K562 treated with DMSO at 1 percent for 48 hours (cell line): ENCODE results near the gene CDH4. TPM values are rescaled to one million over a fixed set of nuclear protein-coding genes. Genes with fewer than 3 reads are reported as not detected.

Experiments used
- total RNA-seq: library from RNA; unstranded; fragments of 300-600 nt; gene quantifications from 2 replicates; pipeline ENCODE4 v1.2.3, GENCODE V29; 2022; ENCODE audit warnings: low replicate concordance; ENCODE audit errors: extremely low read depth

The CDH4 gene
- total RNA-seq = not detected in 2 replicates

DNA sequence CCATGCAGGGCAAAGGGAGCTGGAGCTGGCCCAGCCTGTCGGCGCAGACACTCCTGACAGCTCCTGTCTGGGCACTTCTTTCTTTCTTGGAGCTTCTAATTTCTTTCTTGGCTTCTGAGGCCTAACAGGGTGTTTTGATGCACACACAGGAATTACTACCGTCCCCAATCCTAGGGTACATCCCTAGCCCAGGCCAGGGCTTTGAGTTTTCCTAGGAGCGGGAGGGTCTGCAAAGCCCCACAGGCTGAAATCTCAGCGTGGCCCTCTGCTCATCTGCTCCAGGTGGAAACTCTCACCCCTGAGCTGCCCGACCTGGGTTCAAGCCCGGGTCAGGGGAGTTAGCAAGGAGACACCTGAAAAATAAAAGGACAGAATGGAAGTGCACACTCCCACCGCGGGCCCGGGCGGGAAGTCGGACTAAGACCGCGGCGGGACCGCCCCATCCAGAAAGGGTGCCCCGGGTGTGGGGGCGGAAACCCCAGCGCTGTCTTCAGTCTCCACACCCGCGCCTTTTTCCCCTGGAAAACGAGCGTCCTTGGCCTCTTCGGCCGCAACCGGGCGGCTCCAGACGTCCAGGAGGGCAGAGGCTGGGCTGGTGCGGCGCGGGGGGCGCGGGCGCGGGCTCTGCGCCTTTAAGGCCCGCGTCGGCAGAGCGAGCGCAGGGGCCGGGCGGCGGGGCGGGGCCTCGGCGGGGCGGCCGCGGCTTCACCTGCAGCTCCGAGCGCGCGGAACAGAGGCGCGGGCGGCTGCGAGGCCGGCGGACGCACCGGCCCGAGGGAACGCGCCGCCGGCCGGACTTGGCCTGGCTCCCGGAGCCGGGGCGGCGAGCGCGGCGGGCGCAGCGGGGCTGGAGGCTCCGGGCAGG lies at the start of gene CDH4:
Gene CDH4, plus strand, starts transcription at position 733 of the 865 bp plus-strand sequence.

